Calu3 (cell line): ENCODE data around the gene CCDC15. TPM values are rescaled to one million over a fixed set of nuclear protein-coding genes. Genes with fewer than 3 reads are reported as not detected.

ENCODE experiments used
- BruUV-seq: library from RNA; stranded (reverse); fragments of 400-500 nt; replicated peaks from 2 replicates; lab custom pipeline; 2021; lab: Mats Ljungman, UMichigan
- CTCF ChIA-PET: fragments of 300-600 bp; sonication (Branson Sonifier 250); formaldehyde crosslinking; loops from one replicate; lab custom pipeline; 2022; ENCODE audit warnings: antibody characterized with exemption; lab: Charles Lee
- DNase-seq: peaks from one replicate; pipeline ENCODE4 v3.0.0; 2022
- H3K27ac Mint-ChIP-seq: one replicate; pipeline ENCODE4 v1.8.0; 2022; ENCODE audit warnings: mixed read lengths; ENCODE audit not compliant: unreplicated experiment
- H3K27me3 Mint-ChIP-seq: one replicate; pipeline ENCODE4 v1.8.0; 2022; ENCODE audit warnings: mixed read lengths; ENCODE audit not compliant: unreplicated experiment
- H3K36me3 Mint-ChIP-seq: one replicate; pipeline ENCODE4 v1.8.0; 2022; ENCODE audit warnings: mild to moderate bottlenecking, moderate library complexity, mixed read lengths; ENCODE audit not compliant: insufficient read depth, unreplicated experiment
- H3K4me1 Mint-ChIP-seq: one replicate; pipeline ENCODE4 v1.8.0; 2022; ENCODE audit warnings: mild to moderate bottlenecking, low read depth, mixed read lengths; ENCODE audit not compliant: unreplicated experiment
- H3K4me3 Mint-ChIP-seq: one replicate; pipeline ENCODE4 v1.8.0; 2022; ENCODE audit warnings: mild to moderate bottlenecking, low read depth, moderate library complexity, mixed read lengths; ENCODE audit not compliant: unreplicated experiment
- H3K9me3 Mint-ChIP-seq: one replicate; pipeline ENCODE4 v1.8.0; 2022; ENCODE audit warnings: low read depth, mixed read lengths; ENCODE audit not compliant: unreplicated experiment
- intact Hi-C: fragments of 100-400 bp; cut with micrococcal nuclease; formaldehyde crosslinking; loops from one replicate; pipeline ENCODE4 v1.10.0; 2022; ENCODE audit not compliant: unreplicated experiment
- total RNA-seq: library from RNA; stranded (reverse); gene quantifications from 2 replicates; pipeline ENCODE4 v1.2.3, GENCODE V29; 2022
- TF ChIP-seq, protein P1 (sequence below): fragments of 200-600 bp; IDR thresholded peaks from one replicate; pipeline ENCODE4 v1.8.0; 2022; ENCODE audit warnings: antibody characterized with exemption; ENCODE audit not compliant: unreplicated experiment

CCDC15 gene
- total RNA-seq, 1 experiment from 2014 or later = 2.3 TPM

DNA sequence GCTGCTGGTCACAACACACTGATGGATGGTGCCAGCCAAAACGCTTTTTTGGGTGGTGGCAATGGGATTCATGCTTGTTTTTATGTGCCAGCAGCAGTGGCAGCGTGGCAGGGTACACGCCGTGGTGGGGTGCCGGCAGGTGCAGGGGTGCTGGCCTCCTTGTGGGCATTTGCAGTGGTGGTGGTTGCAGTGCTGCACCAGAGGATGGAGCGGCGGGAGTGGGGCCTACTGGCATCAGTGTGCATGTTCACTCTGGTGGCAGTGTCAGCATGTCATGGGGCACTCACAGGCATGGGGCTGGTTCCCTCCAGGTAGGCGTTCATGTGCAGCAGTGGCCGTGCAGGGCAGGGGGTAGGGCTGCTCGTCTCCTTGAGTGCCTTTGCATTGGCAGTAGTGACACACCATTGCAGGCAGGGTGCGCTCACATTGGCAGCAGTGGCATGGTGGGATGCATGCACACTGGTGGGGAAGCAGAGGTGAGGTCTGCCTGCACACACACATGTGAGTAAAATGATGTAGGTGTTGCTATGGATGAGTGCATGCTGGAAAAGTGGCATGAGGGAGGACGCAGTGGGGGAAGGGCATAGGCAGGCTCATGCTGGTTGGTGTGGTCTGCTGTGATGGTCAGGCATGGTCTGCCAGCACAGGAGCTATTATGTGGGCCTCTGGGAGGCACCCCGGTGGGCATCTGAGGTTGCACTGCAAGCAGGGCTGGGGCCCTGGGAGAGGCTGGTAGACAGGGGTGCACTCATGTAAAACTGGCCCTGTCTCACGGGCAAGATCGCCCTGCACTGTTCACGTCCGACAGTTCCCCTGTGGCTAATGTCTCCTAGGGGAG, 29.9 kb downstream of the CCDC15 start:
- DNase-seq = no peak
- BruUV-seq = no TSS peak
- no peaks in the 10 kb centered on the region for H3K27me3 Mint-ChIP-seq
- H3K36me3 Mint-ChIP-seq = no peaks in the 10 kb centered on the region
- CTCF ChIA-PET = no interaction called here
- no peak overlapping the region for H3K4me3 Mint-ChIP-seq
- no peak overlapping the region for H3K27ac Mint-ChIP-seq
- H3K4me1 Mint-ChIP-seq = no peaks in the 10 kb centered on the region
- intact Hi-C loops = no loop called here
- TF ChIP-seq, protein P1, sequence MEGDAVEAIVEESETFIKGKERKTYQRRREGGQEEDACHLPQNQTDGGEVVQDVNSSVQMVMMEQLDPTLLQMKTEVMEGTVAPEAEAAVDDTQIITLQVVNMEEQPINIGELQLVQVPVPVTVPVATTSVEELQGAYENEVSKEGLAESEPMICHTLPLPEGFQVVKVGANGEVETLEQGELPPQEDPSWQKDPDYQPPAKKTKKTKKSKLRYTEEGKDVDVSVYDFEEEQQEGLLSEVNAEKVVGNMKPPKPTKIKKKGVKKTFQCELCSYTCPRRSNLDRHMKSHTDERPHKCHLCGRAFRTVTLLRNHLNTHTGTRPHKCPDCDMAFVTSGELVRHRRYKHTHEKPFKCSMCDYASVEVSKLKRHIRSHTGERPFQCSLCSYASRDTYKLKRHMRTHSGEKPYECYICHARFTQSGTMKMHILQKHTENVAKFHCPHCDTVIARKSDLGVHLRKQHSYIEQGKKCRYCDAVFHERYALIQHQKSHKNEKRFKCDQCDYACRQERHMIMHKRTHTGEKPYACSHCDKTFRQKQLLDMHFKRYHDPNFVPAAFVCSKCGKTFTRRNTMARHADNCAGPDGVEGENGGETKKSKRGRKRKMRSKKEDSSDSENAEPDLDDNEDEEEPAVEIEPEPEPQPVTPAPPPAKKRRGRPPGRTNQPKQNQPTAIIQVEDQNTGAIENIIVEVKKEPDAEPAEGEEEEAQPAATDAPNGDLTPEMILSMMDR = no peak
- H3K9me3 Mint-ChIP-seq = no peaks in the 10 kb centered on the region

DNA sequence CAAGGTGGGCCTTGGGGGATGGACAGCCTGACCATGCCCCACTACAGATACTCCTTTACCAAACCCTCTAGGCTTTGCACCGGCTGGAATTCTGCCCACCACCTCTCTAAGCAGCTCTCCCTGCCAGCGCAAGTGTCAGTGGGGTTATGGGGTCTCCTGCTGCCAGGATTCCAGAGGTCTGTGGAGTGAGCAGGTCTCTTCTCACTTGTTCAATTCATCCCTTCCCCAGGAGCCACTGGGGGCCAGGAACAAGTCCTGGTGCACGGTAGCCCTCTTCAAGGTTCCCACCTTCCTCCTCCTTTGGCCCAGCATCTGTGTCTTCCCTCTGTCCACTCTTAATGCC, 30.5 kb downstream of the CCDC15 start:
- no peaks in the 10 kb centered on the region for H3K9me3 Mint-ChIP-seq
- no peak overlapping the region for H3K4me3 Mint-ChIP-seq
- no peaks in the 10 kb centered on the region for H3K36me3 Mint-ChIP-seq
- no TSS peak for BruUV-seq
- no peaks in the 10 kb centered on the region for H3K4me1 Mint-ChIP-seq
- CTCF ChIA-PET = no interaction called here
- intact Hi-C loops = no loop called here
- TF ChIP-seq, protein P1 = no peak
- no peaks in the 10 kb centered on the region for H3K27me3 Mint-ChIP-seq
- no peak for DNase-seq
- H3K27ac Mint-ChIP-seq = no peak overlapping the region

DNA sequence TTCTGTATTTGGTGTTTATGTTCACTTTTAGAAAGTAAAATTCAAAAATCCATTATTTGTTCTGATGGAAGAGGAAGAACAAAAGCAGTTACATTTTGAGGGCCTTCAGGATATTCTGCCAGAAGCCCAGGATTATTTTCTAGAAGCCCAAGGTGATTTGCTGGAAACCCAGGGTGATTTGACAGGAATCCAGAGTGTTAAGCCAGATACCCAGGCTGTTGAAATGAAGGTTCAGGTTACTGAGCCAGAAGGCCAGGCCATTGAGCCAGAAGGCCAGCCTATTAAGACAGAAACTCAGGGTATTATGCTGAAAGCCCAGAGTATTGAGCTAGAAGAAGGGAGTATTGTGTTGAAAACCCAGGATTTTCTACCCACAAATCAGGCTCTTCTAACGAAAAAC, 33.1 kb downstream of the CCDC15 start:
- no peak overlapping the region for H3K4me3 Mint-ChIP-seq
- intact Hi-C loops = no loop called here
- CTCF ChIA-PET = no interaction called here
- no peak overlapping the region for H3K27ac Mint-ChIP-seq
- H3K9me3 Mint-ChIP-seq = no peaks in the 10 kb centered on the region
- H3K36me3 Mint-ChIP-seq = no peaks in the 10 kb centered on the region
- TF ChIP-seq, protein P1 = no peak
- no peaks in the 10 kb centered on the region for H3K27me3 Mint-ChIP-seq
- no TSS peak for BruUV-seq
- no peaks in the 10 kb centered on the region for H3K4me1 Mint-ChIP-seq
- DNase-seq = no peak

DNA sequence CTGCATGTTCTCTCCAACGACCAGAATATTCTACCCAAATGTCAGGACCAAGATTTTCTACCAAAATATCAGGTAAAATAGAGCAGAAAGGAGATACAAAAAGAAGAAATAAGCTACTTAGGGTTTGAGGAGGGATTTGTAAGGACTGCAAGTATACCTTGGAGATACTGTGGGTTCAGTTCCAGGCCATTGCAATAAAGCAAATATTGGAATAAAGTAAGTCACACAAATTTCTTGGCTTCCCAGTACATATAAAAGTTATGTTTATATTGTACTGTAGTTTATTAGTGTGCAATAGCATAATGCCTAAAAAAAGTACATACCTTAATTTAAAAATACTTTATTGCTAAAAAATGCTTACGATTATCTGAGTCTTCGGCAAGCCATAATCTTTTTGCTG, 34.1 kb downstream of the CCDC15 start:
- Mint-ChIP-seq H3K36me3 (no peaks in the 10 kb centered on the region), H3K4me1 (no peaks in the 10 kb centered on the region)

More for the DNA sequence above, 34.1 kb downstream of the CCDC15 start:
- CTCF ChIA-PET = no interaction called here
- Mint-ChIP-seq H3K27ac (no peak overlapping the region), H3K27me3 (no peaks in the 10 kb centered on the region), H3K4me3 (no peak overlapping the region), H3K9me3 (no peaks in the 10 kb centered on the region)
- TF ChIP-seq, protein P1 = no peak
- BruUV-seq = no TSS peak
- no peak for DNase-seq
- intact Hi-C loops = no loop called here
